COLO668 (cell line): Measurements from ENCODE around the gene CAMKMT.

Experiments
- DNase-seq: peaks from one replicate; lab custom pipeline; 2025; ENCODE audit not compliant: unreplicated experiment; lab: John Stamatoyannopoulos, UW

CAMKMT gene

GRCh38 chr2:44638649-44639048 lies 276.9 kb downstream of the CAMKMT start:
- no peak for DNase-seq

DNA sequence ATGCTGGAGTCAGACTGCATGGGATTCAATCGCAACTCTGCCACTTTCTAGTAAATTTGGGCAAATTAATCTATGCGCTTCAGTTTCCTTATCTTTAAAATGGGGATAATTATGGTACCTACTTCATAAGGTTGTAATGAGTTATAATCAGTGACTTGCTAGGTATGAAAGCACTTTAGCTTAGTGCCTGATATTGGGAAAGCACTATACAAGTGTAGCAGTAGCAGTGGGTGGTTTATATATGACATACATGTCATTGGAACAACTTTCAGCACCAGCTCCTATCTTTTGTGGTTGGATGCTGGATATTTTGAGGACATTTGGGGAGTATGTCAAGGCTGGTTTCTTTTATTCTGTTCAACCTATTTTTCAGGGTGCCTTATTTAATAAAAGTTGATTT lies 277.7 kb downstream of the CAMKMT start:
- DNase-seq: no peak

DNA sequence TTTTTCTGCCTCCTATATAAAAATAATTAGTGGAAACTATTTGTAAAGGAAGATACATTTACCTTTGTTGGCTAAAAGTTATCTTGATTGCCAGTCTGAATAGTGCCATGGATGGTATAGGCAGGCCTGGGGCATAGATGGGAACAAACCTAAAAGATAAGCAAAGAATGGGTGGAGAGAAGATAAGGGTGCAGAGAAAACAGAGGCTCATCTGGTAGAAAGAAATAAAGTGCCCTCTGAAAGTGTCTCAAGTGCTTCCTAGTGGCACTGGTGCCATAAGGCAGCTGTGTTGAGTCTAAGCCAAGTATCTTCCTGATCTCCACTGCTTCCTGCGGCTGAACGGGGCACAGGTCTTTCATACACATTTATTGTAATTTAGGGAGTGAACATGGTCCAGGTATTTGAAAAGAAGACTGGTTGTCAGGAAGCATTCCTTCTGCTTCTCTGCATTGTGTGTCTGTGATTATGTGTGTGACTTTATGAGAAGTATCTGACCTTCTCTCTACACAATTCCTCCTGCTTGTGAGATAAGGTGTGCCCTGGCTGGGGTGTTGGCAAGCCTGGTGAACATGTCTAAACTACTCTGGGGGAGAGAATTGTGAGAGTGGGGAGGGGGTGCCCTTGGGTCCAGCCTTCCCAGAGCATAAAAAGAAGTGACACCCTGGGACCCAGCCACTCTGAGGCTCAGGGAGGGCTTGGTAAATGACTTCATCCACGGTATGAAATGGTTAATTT lies 280.5 kb downstream of the CAMKMT start:
- DNase-seq: no peak

DNA sequence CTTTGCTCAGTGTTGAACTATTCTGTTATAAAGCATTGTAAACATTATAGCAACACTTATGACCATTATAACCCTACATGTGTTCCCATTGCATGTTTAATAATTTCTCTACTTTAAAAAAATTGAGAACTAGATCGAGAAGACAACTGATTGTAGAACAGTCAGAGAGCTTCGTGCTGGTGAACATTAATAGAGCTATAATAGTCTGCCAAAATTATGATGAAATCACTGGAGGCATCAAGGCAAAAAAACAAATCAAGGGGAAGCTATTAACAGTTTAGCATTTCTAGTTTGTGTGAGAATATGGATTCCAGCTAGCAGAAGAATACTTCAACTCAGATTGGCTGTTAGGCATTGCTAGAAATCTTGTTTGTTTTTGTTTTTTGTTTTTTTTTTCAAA lies 284.2 kb downstream of the CAMKMT start:
- DNase-seq: no peak

GRCh38 chr2:44649381-44649780 lies 287.6 kb downstream of the CAMKMT start:
- DNase-seq: no peak

- DNase-seq: no peak
Observed at GRCh38 chr2:44650796-44651195, 289.0 kb downstream of the CAMKMT start.

DNA sequence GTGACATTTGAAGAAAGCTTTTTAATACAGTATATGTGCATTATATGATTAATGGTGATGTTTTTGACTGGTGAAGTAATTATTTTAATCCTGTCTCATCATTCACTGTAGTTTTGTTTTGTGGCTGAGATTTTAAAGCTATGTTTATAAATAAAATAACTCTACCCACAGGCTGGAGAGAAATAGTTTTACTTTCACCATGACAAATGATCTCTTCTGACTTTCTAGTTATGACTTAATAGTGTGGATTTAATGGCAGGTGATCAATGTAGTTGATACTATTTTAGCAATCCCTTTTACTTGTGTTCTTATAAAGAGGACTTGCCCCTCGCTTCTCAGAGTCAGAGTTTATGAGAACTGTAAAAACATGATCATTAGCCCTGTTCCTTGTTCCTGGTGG lies 290.2 kb downstream of the CAMKMT start:
- no peak for DNase-seq

DNA sequence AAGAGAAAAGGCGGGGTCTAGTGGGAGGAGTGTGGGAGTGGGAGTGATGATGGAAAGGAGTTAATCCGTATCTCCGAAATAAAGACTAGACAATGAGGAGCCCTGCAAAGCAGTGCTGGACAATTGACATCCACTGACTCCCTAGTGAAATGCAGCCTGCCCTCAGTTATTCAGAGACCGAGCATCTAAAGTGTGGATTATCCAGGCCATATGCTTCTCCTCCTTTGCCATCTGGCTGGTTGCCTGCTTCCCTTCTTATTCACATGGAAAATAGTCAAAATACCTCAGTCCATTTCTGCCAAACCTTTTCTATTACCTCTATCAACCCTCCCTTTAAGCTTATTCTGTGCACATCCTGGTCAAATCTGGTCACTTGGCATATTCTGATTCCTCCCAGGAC lies 291.0 kb downstream of the CAMKMT start:
- no peak for DNase-seq

GRCh38 chr2:44655401-44655864 lies 293.7 kb downstream of the CAMKMT start:
- no peak for DNase-seq

DNA sequence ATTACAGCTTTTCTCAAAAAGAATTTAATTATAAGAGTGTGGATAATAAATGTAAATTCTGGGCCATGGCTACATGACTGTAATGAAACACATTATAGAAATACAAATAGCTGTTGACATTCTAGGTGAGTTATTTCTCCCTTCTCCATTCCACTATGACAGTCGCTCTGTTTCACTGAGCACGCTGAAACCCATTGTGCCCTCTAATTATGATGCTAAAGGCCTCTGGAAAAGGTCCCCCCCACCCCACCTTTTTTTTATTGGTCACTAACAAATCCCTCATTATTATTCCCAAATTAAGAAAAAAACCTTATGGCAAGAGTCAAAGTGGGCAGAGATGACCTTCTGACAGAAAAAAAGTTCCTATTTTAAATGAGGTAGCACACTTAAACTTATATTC lies 294.7 kb downstream of the CAMKMT start:
- DNase-seq: no peak

DNA sequence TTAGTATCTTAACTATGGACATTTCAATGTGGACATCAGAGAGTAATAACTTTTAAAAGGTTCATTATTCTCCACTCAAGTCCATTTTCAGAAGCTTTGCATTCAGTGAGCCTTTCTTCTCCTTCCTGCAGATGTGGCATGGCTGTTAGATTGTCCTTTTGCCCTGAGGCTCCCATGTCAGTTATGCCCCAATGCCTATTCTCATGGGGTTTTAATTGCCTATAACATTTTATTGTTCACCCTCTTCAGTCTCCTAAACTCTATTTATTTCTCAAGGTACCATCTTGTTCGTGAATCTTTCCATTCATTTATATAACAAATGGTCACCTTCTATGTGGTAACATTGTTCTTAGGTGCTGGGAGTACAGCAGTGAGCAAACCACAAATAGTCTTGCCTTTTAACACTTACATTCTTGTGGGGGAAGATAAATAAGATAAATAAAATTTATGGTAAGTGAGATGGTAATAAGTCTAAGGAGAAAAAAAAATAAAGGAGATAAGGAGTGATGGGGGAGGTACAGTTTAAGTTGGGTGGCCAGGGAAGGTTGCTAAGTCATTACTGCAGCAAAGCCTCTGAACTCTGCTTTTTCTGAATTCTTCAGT lies 301.8 kb downstream of the CAMKMT start:
- no peak for DNase-seq

GRCh38 chr2:44668336-44668735 lies 306.6 kb downstream of the CAMKMT start:
- no peak for DNase-seq

- DNase-seq: no peak
Observed at GRCh38 chr2:44671276-44671675, 309.5 kb downstream of the CAMKMT start.

DNA sequence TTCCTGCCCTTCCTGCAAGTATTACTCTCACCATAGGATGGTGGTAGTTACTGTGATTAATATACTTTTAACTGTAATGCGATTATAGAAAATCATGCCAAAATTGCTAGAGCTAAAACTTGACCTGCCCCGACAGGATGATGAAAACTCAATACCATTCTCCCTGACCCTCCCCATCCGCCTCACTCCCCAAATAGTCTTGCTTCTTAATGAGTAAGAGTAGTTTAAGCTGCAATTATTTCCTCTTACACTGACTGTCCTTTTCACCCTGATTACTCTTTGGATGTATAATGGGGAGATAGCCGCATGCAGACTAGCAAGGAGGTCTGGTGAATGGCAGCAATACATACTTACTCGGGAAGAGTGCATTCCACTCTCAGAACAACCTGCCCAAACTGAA lies 310.2 kb downstream of the CAMKMT start:
- DNase-seq: no peak

DNA sequence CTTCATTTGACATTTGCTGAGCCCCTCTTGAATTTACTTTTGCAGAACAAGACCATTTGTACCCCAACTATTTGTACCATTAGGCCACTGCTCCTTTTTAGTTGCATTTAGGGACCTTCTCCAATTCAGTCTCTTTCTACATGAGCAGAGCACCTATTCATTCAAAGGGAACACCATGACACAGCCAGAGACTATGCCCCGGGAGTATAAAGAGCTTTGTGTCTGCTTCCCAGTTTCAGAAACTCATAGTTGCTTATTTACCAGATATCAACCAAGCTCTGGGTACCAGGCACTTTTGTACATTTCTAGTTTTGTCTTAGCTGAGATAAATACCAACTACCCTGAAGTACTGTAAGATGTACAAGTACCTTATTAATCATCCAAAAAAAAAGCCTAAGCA lies 310.7 kb downstream of the CAMKMT start:
- no peak for DNase-seq

- no peak for DNase-seq
Observed at GRCh38 chr2:44674473-44675284, 312.9 kb downstream of the CAMKMT start.

GRCh38 chr2:44676379-44676778 lies 314.6 kb downstream of the CAMKMT start:
- DNase-seq: no peak

GRCh38 chr2:44679584-44679983 lies 317.8 kb downstream of the CAMKMT start:
- no peak for DNase-seq

GRCh38 chr2:44679990-44680389 lies 318.2 kb downstream of the CAMKMT start:
- DNase-seq: no peak

DNA sequence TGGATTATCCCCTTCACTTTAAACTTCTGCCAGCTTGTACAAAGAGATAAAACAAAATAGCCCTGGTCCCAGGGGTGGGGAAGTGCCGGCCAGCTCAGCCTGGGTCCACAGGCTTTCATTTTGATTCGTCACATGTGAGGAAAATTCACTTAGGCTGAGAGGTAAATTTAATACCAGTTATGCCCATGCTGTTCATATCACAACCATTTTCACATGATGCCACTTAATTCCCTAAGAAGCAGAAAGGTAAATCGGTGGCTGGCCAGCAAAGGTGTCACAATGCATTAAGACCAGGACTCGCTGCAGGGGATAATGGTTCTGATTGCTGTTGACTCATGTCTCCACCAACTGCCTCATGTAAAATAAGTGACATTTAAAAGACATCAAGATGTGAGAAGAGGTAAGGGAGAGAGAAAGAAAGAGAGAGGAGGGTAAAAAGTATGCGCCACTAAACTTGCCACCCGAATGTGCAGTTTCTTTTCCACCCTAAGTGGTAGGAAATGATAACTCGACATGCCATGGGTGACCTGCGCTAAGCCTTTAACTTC lies 318.8 kb downstream of the CAMKMT start:
- no peak for DNase-seq

DNA sequence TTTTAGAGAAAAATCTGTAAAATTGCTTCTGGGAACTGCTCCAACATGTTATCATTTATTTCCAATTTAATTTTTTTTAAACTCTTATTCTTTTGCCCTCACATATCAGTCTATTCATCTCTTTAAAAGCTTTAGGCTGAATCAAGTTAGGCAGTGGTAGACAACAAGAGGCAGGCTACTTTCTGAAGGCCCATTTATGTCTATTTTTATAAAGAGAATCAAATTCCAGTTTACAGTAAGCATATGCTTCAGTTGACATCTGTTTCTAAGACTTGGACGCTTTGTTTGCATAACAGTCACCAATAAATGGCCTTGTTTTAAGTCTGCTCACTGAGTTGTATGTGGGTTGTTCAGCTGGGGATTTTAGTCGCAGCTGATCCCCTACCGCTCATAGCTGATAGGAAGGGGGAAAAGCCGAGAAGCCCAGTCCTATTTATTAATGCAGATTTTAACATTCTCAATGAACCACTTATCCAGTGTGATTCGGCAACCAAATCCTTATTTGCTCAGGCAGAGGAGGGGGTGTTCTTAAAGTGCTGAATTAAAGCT lies 319.3 kb downstream of the CAMKMT start:
- DNase-seq: no peak
